IMR-90 (cell line): ENCODE results near the gene HS3ST2. TPM values are rescaled to one million over a fixed set of nuclear protein-coding genes. Genes with fewer than 3 reads are reported as not detected.

Source experiments
- ATAC-seq: fragments of 200-7000 bp; cut with Tn5 transposase; 2 replicates; pipeline ENCODE4 v1.9.1; 2020; ENCODE audit warnings: low read depth, mild to moderate bottlenecking, moderate library complexity
- BruUV-seq: library from RNA; stranded (reverse); fragments of 400-500 nt; replicated peaks from 2 replicates; lab custom pipeline; 2021; lab: Mats Ljungman, UMichigan
- CTCF ChIA-PET: fragments of 300-600 bp; formaldehyde crosslinking; extraction: SDS; loops from one replicate; lab custom pipeline; 2021; ENCODE audit warnings: antibody characterized with exemption; lab: Yijun Ruan, JAX
- POLR2A ChIA-PET: fragments of 300-600 bp; sonication (Branson Sonifier 250); formaldehyde crosslinking; loops from one replicate; lab custom pipeline; 2022; ENCODE audit warnings: antibody characterized with exemption; ENCODE audit not compliant: unreplicated experiment; lab: Charles Lee
- DNase-seq: peaks from one replicate; pipeline ENCODE4 v3.0.0; 2013
- H2AFZ ChIP-seq: replicated peaks from 2 replicates; pipeline ENCODE3; 2013; ENCODE audit warnings: low read length, mild to moderate bottlenecking; ENCODE audit not compliant: poor library complexity
- H2AK5ac ChIP-seq: 2 replicates; pipeline ENCODE4 v1.6.1; 2013; ENCODE audit warnings: low read depth, low read length, inconsistent platforms
- H2AK9ac ChIP-seq: replicated peaks from 2 replicates; pipeline ENCODE3; 2013; ENCODE audit warnings: mild to moderate bottlenecking, low read depth, low read length, moderate library complexity; ENCODE audit not compliant: poor library complexity
- H2BK120ac ChIP-seq: 2 replicates; pipeline ENCODE4 v1.6.1; 2013; ENCODE audit warnings: low read depth, low read length, inconsistent platforms
- H2BK15ac ChIP-seq: 3 replicates; pipeline ENCODE4 v1.6.1; 2013; ENCODE audit warnings: low read depth, low read length, inconsistent platforms
- H2BK20ac ChIP-seq: 2 replicates; pipeline ENCODE4 v1.6.1; 2013; ENCODE audit warnings: low read depth, mild to moderate bottlenecking, inconsistent platforms, low read length, moderate library complexity
- H2BK5ac ChIP-seq: 2 replicates; pipeline ENCODE4 v1.6.1; 2013; ENCODE audit warnings: mild to moderate bottlenecking, low read depth, low read length, inconsistent platforms; ENCODE audit not compliant: poor library complexity, severe bottlenecking
- H3K14ac ChIP-seq: replicated peaks from 2 replicates; pipeline ENCODE4 v1.6.1; 2013; ENCODE audit warnings: low read depth, low read length, inconsistent platforms
- H3K18ac ChIP-seq: 2 replicates; pipeline ENCODE4 v1.6.1; 2013; ENCODE audit warnings: low read depth, low read length, control low read depth
- H3K23ac ChIP-seq: 2 replicates; pipeline ENCODE4 v1.6.1; 2013; ENCODE audit warnings: low read depth, low read length, inconsistent platforms
- H3K27ac ChIP-seq: 2 replicates; pipeline ENCODE4 v1.5.1; 2013; ENCODE audit warnings: mild to moderate bottlenecking, control low read depth, low read length; ENCODE audit not compliant: insufficient read depth
- H3K27me3 ChIP-seq: 2 replicates; pipeline ENCODE4 v1.6.1; 2013; ENCODE audit warnings: low read length; ENCODE audit not compliant: control insufficient read depth, insufficient read depth
- H3K36me3 ChIP-seq: 2 replicates; pipeline ENCODE4 v1.6.1; 2013; ENCODE audit warnings: low read length, mixed read lengths; ENCODE audit not compliant: control insufficient read depth, insufficient read depth
- H3K4ac ChIP-seq: 2 replicates; pipeline ENCODE4 v1.6.1; 2013; ENCODE audit warnings: low read depth, low read length, inconsistent platforms
- H3K4me1 ChIP-seq: 2 replicates; pipeline ENCODE4 v1.6.1; 2013; ENCODE audit warnings: low read length, mixed read lengths; ENCODE audit not compliant: control insufficient read depth, insufficient read depth
- H3K4me2 ChIP-seq: 2 replicates; pipeline ENCODE4 v1.6.1; 2013; ENCODE audit warnings: low read depth, mild to moderate bottlenecking, control low read depth, low read length, moderate library complexity
- H3K4me3 ChIP-seq: 2 replicates; pipeline ENCODE4 v1.5.1; 2013; ENCODE audit warnings: low read depth, mild to moderate bottlenecking, control low read depth, low read length, moderate library complexity; ENCODE audit not compliant: insufficient read depth
- H3K56ac ChIP-seq: 2 replicates; pipeline ENCODE4 v1.6.1; 2013; ENCODE audit warnings: low read length, inconsistent platforms; ENCODE audit not compliant: insufficient read depth; ENCODE audit errors: extremely low read depth
- H3K79me1 ChIP-seq, 2 experiments: 2 replicates each; pipeline ENCODE4 v1.6.1; 2013; ENCODE audit warnings: low read length in 2 of 2, inconsistent platforms in 1 of 2, low read depth in 1 of 2
- H3K9ac ChIP-seq: 2 replicates; pipeline ENCODE4 v1.6.1; 2013; ENCODE audit warnings: low read depth, low read length, control low read depth
- H3K9me1 ChIP-seq: 2 replicates; pipeline ENCODE4 v1.6.1; 2013; ENCODE audit warnings: low read length, inconsistent platforms; ENCODE audit not compliant: insufficient read depth
- H3K9me3 ChIP-seq: 2 replicates; pipeline ENCODE4 v1.6.1; 2013; ENCODE audit warnings: low read length; ENCODE audit not compliant: control insufficient read depth, insufficient read depth
- H4K20me1 ChIP-seq: 2 replicates; pipeline ENCODE4 v1.6.1; 2013; ENCODE audit warnings: low read length, inconsistent platforms; ENCODE audit not compliant: insufficient read depth
- H4K5ac ChIP-seq: 2 replicates; pipeline ENCODE4 v1.6.1; 2013; ENCODE audit warnings: mild to moderate bottlenecking, low read depth, low read length, control low read depth
- H4K8ac ChIP-seq, 2 experiments: 2 replicates each; pipeline ENCODE4 v1.6.1; 2013; ENCODE audit warnings: low read depth in 2 of 2, low read length in 2 of 2, control low read depth in 1 of 2, inconsistent platforms in 1 of 2
- H4K91ac ChIP-seq: 2 replicates; pipeline ENCODE4 v1.6.1; 2013; ENCODE audit warnings: low read depth, low read length, inconsistent platforms; ENCODE audit not compliant: insufficient read depth
- FOS ChIP-seq: fragments of 150-350 bp; IDR thresholded peaks from 2 replicates; pipeline ENCODE4 v1.6.1; 2016; ENCODE audit warnings: low read depth, low read length
- MAFK ChIP-seq: IDR thresholded peaks from 2 replicates; pipeline ENCODE4 v1.6.1; 2012; ENCODE audit warnings: low read depth, low read length, improper control_type of control experiment
- MAZ ChIP-seq: IDR thresholded peaks from 2 replicates; pipeline ENCODE4 v1.6.1; 2012; ENCODE audit warnings: low read depth, mild to moderate bottlenecking, low read length, improper control_type of control experiment, moderate library complexity, borderline replicate concordance
- NFE2L2 ChIP-seq: fragments of 150-350 bp; IDR thresholded peaks from 2 replicates; pipeline ENCODE4 v1.6.1; 2016; ENCODE audit warnings: low read depth, mild to moderate bottlenecking, low read length
- SMC3 ChIP-seq: fragments of 150-350 bp; IDR thresholded peaks from 2 replicates; pipeline ENCODE4 v1.6.1; 2016; ENCODE audit warnings: low read depth, mild to moderate bottlenecking, antibody characterized with exemption, low read length, moderate library complexity
- WGBS, 2 experiments: methylation state at CpG; one replicate each; pipeline versions ENCODE4 v1.1.5 to v1.1.7; 2013; ENCODE audit warnings: missing lambda C conversion rate in 2 of 2; ENCODE audit not compliant: insufficient read length in 1 of 2; ENCODE audit errors: extremely low coverage in 2 of 2; 5-methylcytosine and 5-hydroxymethylcytosine counted together
- dilution Hi-C: fragments of 300-500 bp; cut with HindIII; formaldehyde crosslinking; loops from one replicate; pipeline ENCODE4 v1.14.3; 2018; ENCODE audit warnings: low sequenced_read_pairs; ENCODE audit not compliant: unreplicated experiment
- in situ Hi-C: fragments of 300-500 bp; cut with MboI; formaldehyde crosslinking; loops from 3 replicates; pipeline ENCODE4 v1.14.3; 2019; ENCODE audit warnings: low sequenced_read_pairs, inconsistent platforms, mixed read lengths
- intact Hi-C: fragments of 100-400 bp; cut with micrococcal nuclease; formaldehyde crosslinking; loops from 2 replicates; pipeline ENCODE4 v1.10.0; 2022
- polyA plus RNA-seq, 3 experiments: library from polyadenylated mRNA; depleted of rRNA; stranded (reverse); fragments of >200 nt; gene quantifications; 2 replicates each; pipeline ENCODE4 v1.2.3, GENCODE V29; 2012; ENCODE audit warnings: low replicate concordance in 1 of 3
- total RNA-seq: library from RNA; depleted of rRNA; stranded (reverse); fragments of >200 nt; gene quantifications from 2 replicates; pipeline ENCODE4 v1.2.3, GENCODE V29; 2012

HS3ST2 gene
- total and polyA plus RNA-seq, 2 of the 4 experiments (the other 2 are of a cell fraction): not detected

- H3K9me3 ChIP-seq: no peaks in the 10 kb centered on the region
- DNase-seq (no peak), ATAC-seq (no peak)
- TF ChIP-seq NFE2L2 (no peak), MAFK (no peak), SMC3 (no peak), FOS (no peak), MAZ (no peak)
- CTCF ChIA-PET: no interaction called here
- BruUV-seq: no TSS peak
- H2AFZ ChIP-seq: no peak overlapping the region
- H3K4ac ChIP-seq: no peak overlapping the region
- no peaks in the 10 kb centered on the region for H3K4me1 ChIP-seq
- no peak overlapping the region for H3K18ac ChIP-seq
- no peak overlapping the region for H2BK20ac ChIP-seq
- POLR2A ChIA-PET: no interaction called here
- no peak overlapping the region for H2BK120ac ChIP-seq
- no peak overlapping the region for H3K14ac ChIP-seq
- in situ Hi-C loops (no loop called here), intact Hi-C loops (no loop called here), dilution Hi-C loops (no loop called here)
- no peaks in the 10 kb centered on the region for H3K36me3 ChIP-seq
- H4K8ac ChIP-seq: no peak overlapping the region
- H2AK5ac ChIP-seq: no peak overlapping the region
- no peak overlapping the region for H3K4me2 ChIP-seq
- no peak overlapping the region for H3K27ac ChIP-seq
- H2BK15ac ChIP-seq: no peak overlapping the region
- H3K9me1 ChIP-seq: no peaks in the 10 kb centered on the region
- no peak overlapping the region for H4K5ac ChIP-seq
- no peak overlapping the region for H2AK9ac ChIP-seq
- 60% methylated on average over 1 of the region's 2 CpGs; no CpG with 5 or more reads in 1 of the 2 experiments for WGBS, 2 experiments
- H3K23ac ChIP-seq: no peak overlapping the region
- no peaks in the 10 kb centered on the region for H4K20me1 ChIP-seq
- no peak overlapping the region for H2BK5ac ChIP-seq
- no peaks in the 10 kb centered on the region for H3K27me3 ChIP-seq
- H4K91ac ChIP-seq: no peak overlapping the region
- H3K79me1 ChIP-seq: no peaks in the 10 kb centered on the region
- no peak overlapping the region for H3K4me3 ChIP-seq
- no peak overlapping the region for H3K56ac ChIP-seq
- no peak overlapping the region for H3K9ac ChIP-seq
Measured at GRCh38 chr16:22799113-22799512, 14.8 kb upstream of the HS3ST2 start.
